Measurements from ENCODE around the gene PINLYP. TPM values are rescaled to one million over a fixed set of nuclear protein-coding genes. Genes with fewer than 3 reads are reported as not detected.
A peak's percentile ranks its signal among the peaks of the same experiment; 100 is the strongest.

The PINLYP gene
- total RNA-seq, 1 experiment from 2014 or later, result 0.17 TPM

DNA sequence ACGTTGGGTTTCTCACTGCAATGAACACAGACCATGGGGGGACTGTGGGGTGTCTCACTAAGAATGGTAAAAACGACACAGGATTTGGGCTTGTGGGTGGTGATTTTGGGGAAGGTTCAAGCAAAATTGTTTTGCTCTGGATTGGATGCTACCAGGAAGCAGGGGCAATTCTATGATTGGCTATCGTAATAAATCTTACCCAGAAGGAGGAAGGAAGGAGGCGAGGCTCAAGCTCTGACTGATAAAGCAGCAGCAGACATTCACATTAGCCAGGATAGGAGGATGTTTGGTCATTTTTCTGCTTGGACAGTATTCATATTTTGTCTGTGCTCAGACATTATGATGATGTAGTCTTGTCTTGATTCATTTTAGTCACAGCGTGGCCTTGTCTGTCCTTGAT, 22.3 kb downstream of the PINLYP start:
- TF ChIP-seq ELF1 (IDR thresholded peaks at IDR 0.05; ENCODE audit: borderline replicate concordance, low read depth), result no peak
- TF ChIP-seq, protein P1, sequence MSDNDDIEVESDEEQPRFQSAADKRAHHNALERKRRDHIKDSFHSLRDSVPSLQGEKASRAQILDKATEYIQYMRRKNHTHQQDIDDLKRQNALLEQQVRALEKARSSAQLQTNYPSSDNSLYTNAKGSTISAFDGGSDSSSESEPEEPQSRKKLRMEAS (IDR thresholded peaks at IDR 0.05), result no peak
- no peak for TF ChIP-seq FOSL1 (IDR thresholded peaks at IDR 0.05; ENCODE audit: low read depth)
- no peak for TF ChIP-seq POLR2AphosphoS5 (IDR thresholded peaks at IDR 0.05; ENCODE audit: low read depth, low read length)
- TF ChIP-seq ZNF274 (IDR thresholded peaks at IDR 0.05; ENCODE audit: low read depth, low read length), result no peak
- no peak for TF ChIP-seq REST (IDR thresholded peaks at IDR 0.05; ENCODE audit: low read depth)
- no peak for TF ChIP-seq CEBPB (IDR thresholded peaks at IDR 0.05; ENCODE audit: low read depth)
- H3K79me2 ChIP-seq (ENCODE audit: insufficient read depth, low read length), result peaks cover 55% of the 10 kb centered on the region
- ChIA-PET CTCF (no interaction called here), RAD21 (ENCODE audit: low non-redundant PET in 1 of 2, low total read pairs in 2 of 2, uncharacterized antibody in 2 of 2, unreplicated experiment in 2 of 2) (no interaction called here), POLR2A (no interaction called here)
- no peaks in the 10 kb centered on the region for H4K20me1 ChIP-seq (ENCODE audit: insufficient read depth)
- peaks cover 11 to 27% of the 10 kb centered on the region in 2 experiments; a peak in 2 of 4 replicates for H3K36me3 ChIP-seq (ENCODE audit: control insufficient read depth in 1 of 2, insufficient read depth in 2 of 2, low read length in 2 of 2)
- no peak overlapping the region for H2AFZ ChIP-seq (ENCODE audit: low read depth, low read length, poor library complexity, severe bottlenecking)
- peak overlapping the region; percentile 95 for H3K4me2 ChIP-seq (ENCODE audit: low read length)
- no peaks in the 10 kb centered on the region for H3K9me2 ChIP-seq (ENCODE audit: insufficient read depth)
- no peaks in the 10 kb centered on the region for H3K9me3 ChIP-seq (ENCODE audit: control insufficient read depth in 1 of 2, insufficient read depth in 1 of 2, low read depth in 1 of 2, low read length in 2 of 2)
- H3K4me3 ChIP-seq (replicated peaks in 1 of 2; ENCODE audit: low read depth in 1 of 2, low read length in 2 of 2), result peak overlapping the region; percentile 71 to 92
- peak overlapping the region; percentile 87 for H3K9ac ChIP-seq (ENCODE audit: low read length)
- DNase-seq (ENCODE audit: low read depth, low spot score) (no peak), ATAC-seq (no peak)
- H3K27me3 ChIP-seq (ENCODE audit: insufficient read depth, low read length), result no peaks in the 10 kb centered on the region
- H3K27ac ChIP-seq (ENCODE audit: low read depth, low read length), result peak overlapping the region; percentile 10; the same call in 1 of the 2 replicates
- peaks cover 9 to 25% of the 10 kb centered on the region in 2 experiments; a peak in 3 of 4 replicates for H3K4me1 ChIP-seq (ENCODE audit: control insufficient read depth in 1 of 2, insufficient read depth in 2 of 2, low read length in 2 of 2)
- intact Hi-C loops (cut with micrococcal nuclease), result loop anchor here (2.0 kb wide), 1 partner anchor 71 kb away; the partner anchor contains the start of gene ETHE1
- BruUV-seq (replicated peaks), result no TSS peak

Data from HCT116 (cell line).